Stimulated activated CD4-positive, alpha-beta T cell treated with anti-CD3 and anti-CD28 coated beads, Interleukin-1b, Interleukin-23, amount 100 ng/mL, for 48 hours (primary cell): ENCODE results near the gene OSBPL9.
"Not testable (repeated sequence)": the region's sequence is repeated elsewhere in the genome, so short reads cannot be mapped to it uniquely, and the experiment has no call there.

Experiments
- DNase-seq: peaks from one replicate; pipeline ENCODE4 v3.0.0-alpha.2; 2020

Gene OSBPL9

DNA sequence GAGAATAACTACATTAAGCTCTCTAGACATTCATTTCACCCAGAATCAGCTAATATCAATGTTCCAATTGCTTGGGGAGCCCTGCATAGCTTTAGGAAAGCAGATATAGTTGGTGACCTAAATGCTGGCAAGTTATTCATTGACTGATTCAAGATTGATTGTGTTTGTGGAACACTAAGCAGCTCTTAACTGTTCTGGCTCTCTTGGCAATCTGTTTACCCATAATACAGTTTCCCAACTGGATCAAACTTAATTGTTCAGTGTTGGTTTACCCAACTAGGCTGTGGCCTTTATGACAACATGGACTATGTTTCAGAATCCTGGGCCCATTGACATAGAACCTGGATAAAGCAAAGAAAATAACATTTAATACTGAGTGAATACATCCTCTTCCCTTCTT lies 178.0 kb downstream of the OSBPL9 start:
- DNase-seq: no peak

DNA sequence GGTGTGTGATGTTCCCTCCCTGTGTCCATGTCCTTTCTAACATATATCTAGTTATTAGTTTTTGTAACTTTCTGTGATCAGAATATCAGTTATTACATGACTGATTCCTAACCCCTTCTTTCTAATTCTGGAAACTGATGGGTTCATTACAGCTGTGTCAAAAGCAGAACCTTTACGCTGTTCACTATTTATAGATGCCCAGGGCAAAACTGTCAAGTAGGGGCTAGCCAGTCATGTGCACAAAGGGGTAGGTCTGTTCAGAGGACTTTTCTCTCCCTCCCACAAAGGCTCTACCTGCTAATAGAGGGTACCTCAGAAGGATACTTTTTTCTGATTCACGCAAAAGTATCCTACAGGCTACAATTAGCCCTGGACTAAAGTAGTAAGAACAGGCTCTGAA lies 182.5 kb downstream of the OSBPL9 start:
- DNase-seq: no peak

DNA sequence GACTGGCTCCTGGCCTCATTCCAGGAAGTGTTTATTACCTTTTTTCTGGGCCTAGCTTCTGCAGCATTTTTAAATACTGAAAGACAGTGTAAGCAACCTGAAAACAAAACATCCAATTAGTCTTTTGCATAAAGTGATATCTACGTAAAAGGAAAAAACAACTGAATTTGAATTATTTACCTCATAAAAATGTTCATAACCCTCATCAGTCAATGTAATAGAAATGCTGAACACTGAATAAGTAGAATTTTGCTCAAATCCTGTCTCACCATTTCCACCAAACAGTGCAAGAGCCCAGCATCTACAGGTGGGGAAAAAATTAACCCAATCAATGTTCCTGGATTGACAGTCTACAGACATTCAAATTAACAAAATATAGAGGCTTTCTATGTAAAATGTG lies 197.6 kb downstream of the OSBPL9 start:
- DNase-seq: no peak

DNA sequence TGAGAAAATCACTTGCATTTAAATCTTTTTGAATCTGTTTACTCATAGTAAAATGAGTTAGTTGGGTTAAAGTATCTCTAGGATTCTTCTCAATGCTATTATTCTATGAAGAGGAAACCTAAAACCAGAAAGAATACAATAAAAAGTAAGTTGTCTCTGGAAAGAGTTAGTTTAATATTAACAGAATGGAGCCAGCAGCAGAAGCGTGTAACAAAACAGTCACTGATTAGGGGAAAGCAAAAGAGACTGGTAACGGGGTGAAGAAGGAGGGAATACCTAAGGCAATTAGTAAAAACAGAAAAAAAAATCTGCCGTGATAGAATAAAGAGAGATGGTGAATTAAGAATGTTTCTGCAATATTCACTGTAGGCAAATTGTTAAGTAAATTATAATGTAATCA lies 201.6 kb downstream of the OSBPL9 start:
- no peak for DNase-seq

DNA sequence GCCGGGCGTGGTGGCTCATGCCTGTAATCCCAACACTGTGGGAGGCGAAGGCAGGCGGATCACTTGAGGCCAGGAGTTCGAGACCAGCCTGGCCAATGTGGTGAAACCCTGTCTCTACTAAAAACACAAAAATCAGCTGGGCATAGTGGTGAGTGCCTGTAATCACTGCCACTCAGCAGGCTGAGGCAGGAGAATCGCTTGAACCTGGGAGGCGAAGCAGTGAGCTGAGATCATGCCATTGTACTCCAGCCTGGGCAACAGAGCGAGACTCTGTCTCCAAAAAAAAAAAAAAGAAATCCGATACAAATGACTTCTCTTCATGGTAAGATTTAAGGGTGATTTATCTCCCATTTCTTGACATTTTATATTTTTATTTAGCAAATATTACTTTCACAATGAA lies 202.1 kb downstream of the OSBPL9 start:
- DNase-seq: not testable (repeated sequence)

DNA sequence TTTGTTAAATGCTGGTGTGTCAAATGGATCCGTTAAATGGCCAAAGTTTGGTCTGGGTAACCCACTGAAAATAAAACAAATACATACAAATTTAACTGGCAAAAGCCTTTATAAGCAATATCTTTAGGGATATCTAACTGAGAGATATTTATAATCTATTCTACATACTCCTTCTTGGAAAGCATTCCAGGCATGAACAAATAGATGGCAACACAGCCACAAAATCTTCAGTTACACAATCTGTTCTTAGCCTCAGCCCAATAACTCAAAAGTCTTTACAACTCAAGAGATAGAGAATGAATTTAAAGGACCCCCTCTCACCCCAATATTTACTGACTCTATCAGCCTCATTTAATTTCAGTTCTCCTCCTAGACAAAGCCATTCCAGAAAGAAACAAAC lies 202.9 kb downstream of the OSBPL9 start:
- no peak for DNase-seq

DNA sequence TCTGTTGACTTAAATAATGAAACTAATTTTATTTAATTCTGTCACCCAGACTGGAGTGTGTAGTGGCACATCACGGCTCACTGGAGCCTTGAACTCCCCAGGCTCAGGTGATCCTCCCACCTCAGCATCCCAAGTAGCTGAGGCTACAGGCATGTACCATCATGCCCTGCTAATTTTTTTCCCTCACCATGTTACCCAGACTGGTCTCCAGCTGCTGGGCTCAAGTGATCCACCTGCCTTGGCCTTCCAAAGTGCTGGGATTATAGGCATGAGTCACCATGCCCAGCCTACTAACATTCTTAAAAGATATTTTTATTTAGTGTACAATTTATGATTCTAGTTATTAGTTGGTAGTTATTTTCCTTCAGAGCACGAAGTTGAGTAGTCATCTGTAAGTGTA lies 212.2 kb downstream of the OSBPL9 start:
- no peak for DNase-seq

DNA sequence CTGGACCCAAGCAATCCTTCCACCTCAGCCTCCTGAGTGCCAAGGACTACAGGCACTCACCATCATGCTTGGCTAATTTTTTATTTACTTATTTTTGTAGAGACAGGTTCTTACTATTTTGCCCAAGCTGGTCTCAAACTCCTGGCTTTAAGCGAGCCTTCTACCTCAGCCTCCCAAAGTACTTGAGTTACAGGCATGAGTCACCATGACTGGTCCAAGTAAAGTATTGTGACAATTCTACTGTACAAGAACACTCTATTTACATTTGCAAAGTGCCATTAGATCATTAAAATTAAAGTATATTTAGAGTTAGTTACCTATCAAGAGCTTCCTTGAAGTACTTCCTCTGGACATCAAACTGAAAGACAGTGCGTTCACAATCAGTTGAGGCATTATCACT lies 216.8 kb downstream of the OSBPL9 start:
- no peak for DNase-seq

DNA sequence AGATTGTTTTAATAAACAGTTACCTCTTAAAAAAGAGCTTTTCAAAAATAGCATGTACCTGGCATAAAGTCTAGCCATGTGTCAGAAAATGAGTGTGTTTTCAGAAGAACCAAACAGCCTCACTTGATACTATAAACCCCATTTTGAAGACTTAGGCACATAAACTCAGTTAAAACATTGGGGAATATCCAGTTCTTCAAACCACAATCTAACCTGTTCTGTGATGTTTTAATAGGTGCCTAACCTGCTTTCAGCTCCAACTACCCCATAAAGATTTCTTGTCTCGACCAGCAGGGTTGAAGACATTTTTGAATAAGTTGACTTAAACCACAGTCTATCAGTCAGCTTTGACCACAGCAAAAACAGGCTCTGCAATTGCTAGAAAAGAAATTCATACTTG lies 220.4 kb downstream of the OSBPL9 start:
- DNase-seq: no peak
